ENCODE measurements around the gene ZNF326. TPM values are rescaled to one million over a fixed set of nuclear protein-coding genes. Genes with fewer than 3 reads are reported as not detected.

Gene ZNF326
- total and polyA plus RNA-seq, 10 of the 15 experiments (the other 5 are each of a cell fraction or from before 2014, with no cell fraction given), result 7.1 to 29.4 (median 21.9) TPM

DNA sequence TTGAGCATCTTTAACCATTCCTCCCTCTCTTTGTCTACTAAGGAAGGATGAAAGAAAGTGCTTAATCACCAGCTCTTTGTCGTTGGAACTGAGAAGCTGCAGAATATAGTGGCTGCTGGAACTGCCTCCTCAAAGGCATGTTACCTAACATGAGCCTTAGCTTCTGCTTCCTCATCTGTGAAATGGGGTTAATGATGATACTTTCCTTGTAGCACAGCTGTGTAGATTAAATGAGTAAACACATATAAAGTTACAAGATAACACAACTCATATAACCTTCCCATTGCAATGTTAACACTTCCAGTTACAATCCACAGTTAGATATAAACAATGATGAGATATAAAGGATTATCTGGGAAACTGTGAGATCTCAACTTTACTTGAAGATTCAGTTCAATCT lies 48.4 kb upstream of the ZNF326 start:
- ChIA-PET CTCF (interaction anchor here (0.7 to 1.6 kb wide), 4 partner anchors 9 to 164 kb away, joined by 3 to 8 read pairs (median 5); no protein-coding TSS in a partner anchor), RAD21 (ENCODE audit: unreplicated experiment) (interaction anchor here (1.4 to 1.6 kb wide), 2 partner anchors 103 to 165 kb away, joined by 3 to 5 read pairs; no protein-coding TSS in a partner anchor), SMC1A (ENCODE audit: uncharacterized antibody, unreplicated experiment) (interaction anchor here (0.7 to 1.4 kb wide), 8 partner anchors 11 to 335 kb away, joined by 3 to 5 read pairs (median 3); no protein-coding TSS in a partner anchor), POLR2A (interaction anchor here (1.1 to 1.3 kb wide), 2 partner anchors 12 to 20 kb away, joined by 3 to 4 read pairs; no protein-coding TSS in a partner anchor)
- peak; percentile 44 for ATAC-seq
- no peak for DNase-seq (ENCODE audit: low read depth, low spot score)
- no peaks in the 10 kb centered on the region for H3K9me3 ChIP-seq (replicated peaks; ENCODE audit: control insufficient read depth, insufficient read depth, low read length)
- peak overlapping the region; percentile 9 for H3K27ac ChIP-seq (ENCODE audit: control insufficient read depth, insufficient read depth)
- H3K9ac ChIP-seq (ENCODE audit: control insufficient read depth, insufficient read depth, low read length), result no peak overlapping the region
- no peak for FAIRE-seq
- no peaks in the 10 kb centered on the region for H3K79me2 ChIP-seq (ENCODE audit: control insufficient read depth, insufficient read depth, low read length)
- no TSS peak for BruUV-seq (replicated peaks)
- H2AFZ ChIP-seq (ENCODE audit: control insufficient read depth, low read depth, low read length), result no peak overlapping the region
- no peaks in the 10 kb centered on the region for H3K36me3 ChIP-seq (ENCODE audit: control insufficient read depth in 2 of 2, insufficient read depth in 2 of 2, low read length in 1 of 2)
- no peaks in the 10 kb centered on the region for H4K20me1 ChIP-seq (ENCODE audit: control insufficient read depth, insufficient read depth)
- no peak overlapping the region for H3K4me3 ChIP-seq
- no peak for TF ChIP-seq MTA2 (IDR thresholded peaks at IDR 0.05; ENCODE audit: low read depth)
- TF ChIP-seq KLF5 (IDR thresholded peaks at IDR 0.05; ENCODE audit: partially characterized antibody), result no peak
- TF ChIP-seq RAD21 (IDR thresholded peaks at IDR 0.05; ENCODE audit: insufficient read depth, low read depth, low read length), result no peak
- TF ChIP-seq, protein P1, sequence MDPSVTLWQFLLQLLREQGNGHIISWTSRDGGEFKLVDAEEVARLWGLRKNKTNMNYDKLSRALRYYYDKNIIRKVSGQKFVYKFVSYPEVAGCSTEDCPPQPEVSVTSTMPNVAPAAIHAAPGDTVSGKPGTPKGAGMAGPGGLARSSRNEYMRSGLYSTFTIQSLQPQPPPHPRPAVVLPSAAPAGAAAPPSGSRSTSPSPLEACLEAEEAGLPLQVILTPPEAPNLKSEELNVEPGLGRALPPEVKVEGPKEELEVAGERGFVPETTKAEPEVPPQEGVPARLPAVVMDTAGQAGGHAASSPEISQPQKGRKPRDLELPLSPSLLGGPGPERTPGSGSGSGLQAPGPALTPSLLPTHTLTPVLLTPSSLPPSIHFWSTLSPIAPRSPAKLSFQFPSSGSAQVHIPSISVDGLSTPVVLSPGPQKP (IDR thresholded peaks at IDR 0.05; ENCODE audit: low read depth, low read length), result no peak
- TF ChIP-seq PML (IDR thresholded peaks at IDR 0.05; ENCODE audit: low read length), result no peak
- no peak for TF ChIP-seq RCOR1 (conservative IDR thresholded peaks at IDR 0.05; ENCODE audit: low read depth, low read length)
- H3K4me1 ChIP-seq (ENCODE audit: control insufficient read depth, insufficient read depth, low read length), result peaks cover 21% of the 10 kb centered on the region
- intact Hi-C loops (cut with micrococcal nuclease; ENCODE audit: unreplicated experiment), result no loop called here
- WGBS (ENCODE audit: insufficient coverage, insufficient replicate concordance, low lambda C conversion rate, missing lambda C conversion rate), result 0% methylated on average over 1 of the region's 1 CpG
- H3K4me2 ChIP-seq (ENCODE audit: control insufficient read depth, insufficient read depth), result peak overlapping the region; percentile 85
- in situ Hi-C loops (cut with MboI), result no loop called here
- no peaks in the 10 kb centered on the region for H3K27me3 ChIP-seq (replicated peaks in 1 of 2; ENCODE audit: control insufficient read depth in 2 of 2, insufficient read depth in 2 of 2, low read length in 1 of 2)
